ENCODE results near the gene NADSYN1.

Gene NADSYN1

GRCh38 chr11:71433648-71434450, 19.2 kb upstream of the NADSYN1 start:
- Histone ChIP-seq H2BK12ac (ENCODE audit: low read length in 2 of 2) (no peak overlapping the region), H3K18ac (ENCODE audit: low read depth in 1 of 2, low read length in 2 of 2) (no peak overlapping the region), H3K36me3 (ENCODE audit: control insufficient read depth in 1 of 2, insufficient read depth in 2 of 2, low read depth in 1 of 2, low read length in 2 of 2) (peaks cover 11 to 43% of the 10 kb centered on the region in 2 experiments), H2AK5ac (ENCODE audit: low read length, severe bottlenecking) (no peak overlapping the region), H2AFZ (ENCODE audit: low read depth, low read length) (no peak overlapping the region), H2BK120ac (ENCODE audit: low read depth, low read length) (no peak overlapping the region), H3K14ac (ENCODE audit: low read length in 2 of 2) (peak overlapping the region in 1 of 2 experiments; percentile 76), H3K27me3 (ENCODE audit: control insufficient read depth in 1 of 2, insufficient read depth in 1 of 2, low read length in 2 of 2) (peaks cover 3 to 17% of the 10 kb centered on the region in 2 experiments), H2BK5ac (ENCODE audit: low read depth, low read length, poor library complexity, severe bottlenecking) (no peak overlapping the region), H4K8ac (ENCODE audit: low read length) (no peak overlapping the region), H2BK15ac (ENCODE audit: low read depth, poor library complexity, severe bottlenecking) (no peak overlapping the region), H3K9ac (ENCODE audit: low read length) (no peak overlapping the region), H3K4me1 (ENCODE audit: control insufficient read depth, insufficient read depth, low read depth, low read length) (no peaks in the 10 kb centered on the region), H3K4ac (ENCODE audit: low read depth in 1 of 2, low read length in 2 of 2) (no peak overlapping the region), H3K9me3 (ENCODE audit: control insufficient read depth, low read length) (no peaks in the 10 kb centered on the region), H3K4me2 (ENCODE audit: low read length, poor library complexity, severe bottlenecking) (no peak overlapping the region), H3K4me3 (ENCODE audit: insufficient read depth in 1 of 2, low read depth in 1 of 2, low read length in 2 of 2) (no peak overlapping the region), H3K23ac (ENCODE audit: low read length in 2 of 2) (no peak overlapping the region), H3K79me1 (replicated peaks; ENCODE audit: low read length, poor library complexity, severe bottlenecking) (peaks cover 3% of the 10 kb centered on the region), H4K91ac (ENCODE audit: low read length) (no peak overlapping the region), H3K27ac (ENCODE audit: low read length, poor library complexity, severe bottlenecking) (no peak overlapping the region)
- WGBS: 87% methylated on average over 12 of the region's 19 CpGs
- DNase-seq: peak; percentile 22

DNA sequence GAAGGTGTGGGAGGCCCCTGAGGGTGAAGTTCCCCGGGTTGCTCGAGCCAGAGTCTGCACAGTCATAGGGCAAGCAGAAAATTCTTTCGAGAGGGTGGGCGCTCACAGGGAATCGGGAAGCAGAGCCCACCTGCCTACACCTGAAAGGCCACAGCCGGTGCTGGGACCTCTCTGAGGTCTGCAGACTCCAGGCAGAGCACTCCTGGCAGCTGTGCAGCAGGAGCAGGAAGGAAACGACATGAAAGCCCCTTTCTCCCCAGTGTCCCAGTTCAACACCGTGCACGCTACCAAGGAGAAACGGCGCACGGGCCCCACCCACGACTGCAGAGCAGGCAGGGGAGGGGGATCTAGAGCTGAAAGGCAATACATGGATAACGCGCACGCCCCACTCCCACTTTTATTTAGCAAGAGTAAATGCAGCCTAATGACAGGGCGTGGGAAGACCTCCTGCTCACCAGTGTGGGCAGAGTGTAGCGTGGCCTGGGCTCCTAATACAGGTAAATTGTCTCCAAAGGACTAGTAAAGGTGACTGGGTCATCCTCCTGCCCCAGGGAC, 18.4 kb upstream of the NADSYN1 start:
- DNase-seq: no peak
- WGBS: 86% methylated on average over 18 of the region's 18 CpGs
- H2BK120ac ChIP-seq (ENCODE audit: low read depth, low read length): no peak overlapping the region
- no peak overlapping the region for H2BK5ac ChIP-seq (ENCODE audit: low read depth, low read length, poor library complexity, severe bottlenecking)
- H3K9ac ChIP-seq (ENCODE audit: low read length): no peak overlapping the region
- no peak overlapping the region for H3K18ac ChIP-seq (ENCODE audit: low read depth in 1 of 2, low read length in 2 of 2)
- peaks cover 19 to 50% of the 10 kb centered on the region in 2 experiments for H3K36me3 ChIP-seq (ENCODE audit: control insufficient read depth in 1 of 2, insufficient read depth in 2 of 2, low read depth in 1 of 2, low read length in 2 of 2)
- no peak overlapping the region for H3K4me3 ChIP-seq (ENCODE audit: insufficient read depth in 1 of 2, low read depth in 1 of 2, low read length in 2 of 2)
- no peak overlapping the region for H3K4me2 ChIP-seq (ENCODE audit: low read length, poor library complexity, severe bottlenecking)
- no peaks in the 10 kb centered on the region for H3K4me1 ChIP-seq (ENCODE audit: control insufficient read depth, insufficient read depth, low read depth, low read length)
- H2AFZ ChIP-seq (ENCODE audit: low read depth, low read length): no peak overlapping the region
- H3K79me1 ChIP-seq (replicated peaks; ENCODE audit: low read length, poor library complexity, severe bottlenecking): peaks cover 3% of the 10 kb centered on the region
- H2AK5ac ChIP-seq (ENCODE audit: low read length, severe bottlenecking): no peak overlapping the region
- H3K27ac ChIP-seq (ENCODE audit: low read length, poor library complexity, severe bottlenecking): no peak overlapping the region
- H3K23ac ChIP-seq (ENCODE audit: low read length in 2 of 2): no peak overlapping the region
- H2BK12ac ChIP-seq (ENCODE audit: low read length in 2 of 2): no peak overlapping the region
- H4K8ac ChIP-seq (ENCODE audit: low read length): no peak overlapping the region
- peaks cover 0 to 12% of the 10 kb centered on the region in 2 experiments for H3K27me3 ChIP-seq (ENCODE audit: control insufficient read depth in 1 of 2, insufficient read depth in 1 of 2, low read length in 2 of 2)
- H2BK15ac ChIP-seq (ENCODE audit: low read depth, poor library complexity, severe bottlenecking): no peak overlapping the region
- H4K91ac ChIP-seq (ENCODE audit: low read length): no peak overlapping the region
- H3K4ac ChIP-seq (ENCODE audit: low read depth in 1 of 2, low read length in 2 of 2): no peak overlapping the region
- no peaks in the 10 kb centered on the region for H3K9me3 ChIP-seq (ENCODE audit: control insufficient read depth, low read length)
- H3K14ac ChIP-seq (ENCODE audit: low read length in 2 of 2): no peak overlapping the region

- no peak overlapping the region for H3K4ac ChIP-seq (ENCODE audit: low read depth in 1 of 2, low read length in 2 of 2)
- no peak overlapping the region for H2BK120ac ChIP-seq (ENCODE audit: low read depth, low read length)
- 97% methylated on average over 37 of the region's 39 CpGs for WGBS
- no peak overlapping the region for H3K4me3 ChIP-seq (ENCODE audit: insufficient read depth in 1 of 2, low read depth in 1 of 2, low read length in 2 of 2)
- no peak overlapping the region for H3K27ac ChIP-seq (ENCODE audit: low read length, poor library complexity, severe bottlenecking)
- H2AK5ac ChIP-seq (ENCODE audit: low read length, severe bottlenecking): no peak overlapping the region
- H2BK12ac ChIP-seq (ENCODE audit: low read length in 2 of 2): no peak overlapping the region
- H3K4me1 ChIP-seq (ENCODE audit: control insufficient read depth, insufficient read depth, low read depth, low read length): no peaks in the 10 kb centered on the region
- H3K79me1 ChIP-seq (replicated peaks; ENCODE audit: low read length, poor library complexity, severe bottlenecking): peaks cover 3% of the 10 kb centered on the region
- H3K36me3 ChIP-seq (ENCODE audit: control insufficient read depth in 1 of 2, insufficient read depth in 2 of 2, low read depth in 1 of 2, low read length in 2 of 2): peaks cover 27 to 56% of the 10 kb centered on the region in 2 experiments
- H3K9ac ChIP-seq (ENCODE audit: low read length): no peak overlapping the region
- no peak overlapping the region for H2BK5ac ChIP-seq (ENCODE audit: low read depth, low read length, poor library complexity, severe bottlenecking)
- DNase-seq: no peak
- no peak overlapping the region for H2BK15ac ChIP-seq (ENCODE audit: low read depth, poor library complexity, severe bottlenecking)
- no peak overlapping the region for H2AFZ ChIP-seq (ENCODE audit: low read depth, low read length)
- H3K23ac ChIP-seq (ENCODE audit: low read length in 2 of 2): no peak overlapping the region
- no peak overlapping the region for H4K91ac ChIP-seq (ENCODE audit: low read length)
- H3K4me2 ChIP-seq (ENCODE audit: low read length, poor library complexity, severe bottlenecking): no peak overlapping the region
- peaks cover 0 to 4% of the 10 kb centered on the region in 2 experiments for H3K27me3 ChIP-seq (ENCODE audit: control insufficient read depth in 1 of 2, insufficient read depth in 1 of 2, low read length in 2 of 2)
- no peak overlapping the region for H4K8ac ChIP-seq (ENCODE audit: low read length)
- H3K14ac ChIP-seq (ENCODE audit: low read length in 2 of 2): no peak overlapping the region
- no peak overlapping the region for H3K18ac ChIP-seq (ENCODE audit: low read depth in 1 of 2, low read length in 2 of 2)
- no peaks in the 10 kb centered on the region for H3K9me3 ChIP-seq (ENCODE audit: control insufficient read depth, low read length)
These were observed 17.6 kb upstream of the NADSYN1 start for GRCh38 chr11:71435278-71435951.

- no peak overlapping the region for H4K8ac ChIP-seq (ENCODE audit: low read length)
- H2BK12ac ChIP-seq (ENCODE audit: low read length in 2 of 2): no peak overlapping the region
- no peak overlapping the region for H3K23ac ChIP-seq (ENCODE audit: low read length in 2 of 2)
- H3K36me3 ChIP-seq (ENCODE audit: control insufficient read depth in 1 of 2, insufficient read depth in 2 of 2, low read depth in 1 of 2, low read length in 2 of 2): peaks cover 38 to 71% of the 10 kb centered on the region in 2 experiments
- H2BK15ac ChIP-seq (ENCODE audit: low read depth, poor library complexity, severe bottlenecking): no peak overlapping the region
- DNase-seq: no peak
- no peak overlapping the region for H3K18ac ChIP-seq (ENCODE audit: low read depth in 1 of 2, low read length in 2 of 2)
- no peak overlapping the region for H3K14ac ChIP-seq (ENCODE audit: low read length in 2 of 2)
- H3K4me2 ChIP-seq (ENCODE audit: low read length, poor library complexity, severe bottlenecking): no peak overlapping the region
- over 99% methylated on average over 8 of the region's 8 CpGs for WGBS
- no peak overlapping the region for H2AFZ ChIP-seq (ENCODE audit: low read depth, low read length)
- H3K4me3 ChIP-seq (ENCODE audit: insufficient read depth in 1 of 2, low read depth in 1 of 2, low read length in 2 of 2): no peak overlapping the region
- H2BK5ac ChIP-seq (ENCODE audit: low read depth, low read length, poor library complexity, severe bottlenecking): no peak overlapping the region
- H3K9ac ChIP-seq (ENCODE audit: low read length): no peak overlapping the region
- H2AK5ac ChIP-seq (ENCODE audit: low read length, severe bottlenecking): no peak overlapping the region
- no peaks in the 10 kb centered on the region for H3K4me1 ChIP-seq (ENCODE audit: control insufficient read depth, insufficient read depth, low read depth, low read length)
- no peaks in the 10 kb centered on the region for H3K27me3 ChIP-seq (ENCODE audit: control insufficient read depth in 1 of 2, insufficient read depth in 1 of 2, low read length in 2 of 2)
- no peaks in the 10 kb centered on the region for H3K9me3 ChIP-seq (ENCODE audit: control insufficient read depth, low read length)
- peaks cover 5% of the 10 kb centered on the region for H3K79me1 ChIP-seq (replicated peaks; ENCODE audit: low read length, poor library complexity, severe bottlenecking)
- H2BK120ac ChIP-seq (ENCODE audit: low read depth, low read length): no peak overlapping the region
- H3K4ac ChIP-seq (ENCODE audit: low read depth in 1 of 2, low read length in 2 of 2): no peak overlapping the region
- H3K27ac ChIP-seq (ENCODE audit: low read length, poor library complexity, severe bottlenecking): no peak overlapping the region
- no peak overlapping the region for H4K91ac ChIP-seq (ENCODE audit: low read length)
These were observed 16.1 kb upstream of the NADSYN1 start for GRCh38 chr11:71436861-71437260.
